Germinal center (tissue), 1 donor: ENCODE measurements around the gene TRAPPC2L.
"Not testable (repeated sequence)": the region's sequence is repeated elsewhere in the genome, so short reads cannot be mapped to it uniquely, and the experiment has no call there.

Experiments used
- DNase-seq: peaks from one replicate; pipeline ENCODE4 v3.0.0; 2012; ENCODE audit warnings: mixed read lengths, low spot score

TRAPPC2L gene

GRCh38 chr16:88878356-88878755 lies 21.4 kb downstream of the TRAPPC2L start:
- no peak for DNase-seq

GRCh38 chr16:88878967-88879787 lies 22.2 kb downstream of the TRAPPC2L start:
- no peak for DNase-seq

GRCh38 chr16:88879788-88880055 lies 22.8 kb downstream of the TRAPPC2L start:
- DNase-seq, result no peak

GRCh38 chr16:88880226-88881006 lies 23.5 kb downstream of the TRAPPC2L start:
- DNase-seq, result no peak

- DNase-seq, result no peak
Measured at GRCh38 chr16:88881007-88881615, 24.2 kb downstream of the TRAPPC2L start.

GRCh38 chr16:88881675-88882357 lies 24.9 kb downstream of the TRAPPC2L start:
- no peak for DNase-seq

- DNase-seq, result no peak
Measured at GRCh38 chr16:88882358-88883030, 25.6 kb downstream of the TRAPPC2L start.

- no peak for DNase-seq
Measured at GRCh38 chr16:88883117-88883895, 26.4 kb downstream of the TRAPPC2L start.

- DNase-seq, result no peak
Measured at GRCh38 chr16:88883946-88884345, 27.0 kb downstream of the TRAPPC2L start.

GRCh38 chr16:88884569-88885271 lies 27.8 kb downstream of the TRAPPC2L start:
- DNase-seq, result no peak

- no peak for DNase-seq
Measured at GRCh38 chr16:88885693-88886280, 28.9 kb downstream of the TRAPPC2L start.

- no peak for DNase-seq
Measured at GRCh38 chr16:88886420-88886844, 29.5 kb downstream of the TRAPPC2L start.

GRCh38 chr16:88886845-88887521 lies 30.1 kb downstream of the TRAPPC2L start:
- DNase-seq, result no peak

GRCh38 chr16:88888057-88888456 lies 31.1 kb downstream of the TRAPPC2L start:
- no peak for DNase-seq

- no peak for DNase-seq
Measured at GRCh38 chr16:88888461-88889387, 31.8 kb downstream of the TRAPPC2L start.

GRCh38 chr16:88889702-88890352 lies 32.9 kb downstream of the TRAPPC2L start:
- not testable (repeated sequence) for DNase-seq

GRCh38 chr16:88891083-88891482 lies 34.2 kb downstream of the TRAPPC2L start:
- no peak for DNase-seq

GRCh38 chr16:88892065-88892464 lies 35.1 kb downstream of the TRAPPC2L start:
- no peak for DNase-seq
